CD8-positive, alpha-beta memory T cell (primary cell): ENCODE measurements around the gene MRPL46. TPM values are rescaled to one million over a fixed set of nuclear protein-coding genes. Genes with fewer than 3 reads are reported as not detected.

ENCODE experiments used
- polyA plus RNA-seq: library from polyadenylated mRNA; unstranded; fragments of 300-500 nt; fragmentation: Illumina TruSeq; gene quantifications from one replicate; pipeline ENCODE4 v1.2.3, GENCODE V29; 2021
- total RNA-seq, 2 experiments: library from RNA; stranded (reverse); gene quantifications; one replicate each; pipeline ENCODE4 v1.2.3, GENCODE V29; 2021

MRPL46 gene
- total and polyA plus RNA-seq, 3 experiments from 2014 or later: 48.5 to 53.6 (median 51.2) TPM

Other genes with a start within 250 kb of the MRPL46 start
- under 1 TPM; 0.26 to 0.29 TPM for gene NTRK3, start 210.6 kb downstream of the MRPL46 start, total RNA-seq
- gene NTRK3, start 210.6 kb downstream of the MRPL46 start, polyA plus RNA-seq: not detected
- gene MRPS11, start 320 bp upstream of the MRPL46 start, total RNA-seq: 10 to 100 TPM; 80.1 to 81.0 TPM
- gene MRPS11, start 320 bp upstream of the MRPL46 start, polyA plus RNA-seq: 65.5 TPM
- 1 to 10 TPM; 1.8 to 2.8 TPM for gene DET1, start 79.3 kb upstream of the MRPL46 start, total RNA-seq
- gene DET1, start 79.3 kb upstream of the MRPL46 start, polyA plus RNA-seq: 1.4 TPM
- gene AEN, start 154.0 kb upstream of the MRPL46 start, total RNA-seq: 100 to 1,000 TPM; 109 TPM
- 22.8 TPM for gene AEN, start 154.0 kb upstream of the MRPL46 start, polyA plus RNA-seq
- 10 to 100 TPM; 22.5 to 27.2 TPM for gene ISG20, start 171.6 kb upstream of the MRPL46 start, total RNA-seq
- gene ISG20, start 171.6 kb upstream of the MRPL46 start, polyA plus RNA-seq: 572 TPM